H1 (cell line): Measurements from ENCODE around the gene ARID5B. TPM values are rescaled to one million over a fixed set of nuclear protein-coding genes. Genes with fewer than 3 reads are reported as not detected.

ENCODE experiments used
- CTCF ChIA-PET: fragments of 300-600 bp; sonication (Branson Sonifier 250); formaldehyde crosslinking; loops from one replicate; lab custom pipeline; 2021; ENCODE audit not compliant: partially characterized antibody; lab: Charles Lee
- POLR2A ChIA-PET: fragments of 300-600 bp; sonication (Branson Sonifier 250); formaldehyde crosslinking; loops from one replicate; lab custom pipeline; 2021; ENCODE audit warnings: inconsistent platforms; ENCODE audit not compliant: partially characterized antibody; lab: Charles Lee
- DNase-seq, 2 experiments: peaks; one replicate each; pipeline versions ENCODE4 v3.0.0 to v3.0.0-alpha.2; 2010 to 2022; ENCODE audit warnings: low spot score in 2 of 2, low read depth in 1 of 2, mixed read lengths in 1 of 2
- FAIRE-seq: peaks from 2 replicates; lab custom pipeline; 2011; peaks lifted over from hg19 to GRCh38; lab: Jason Lieb, UNC
- H2AFZ ChIP-seq: 2 replicates; pipeline ENCODE4 v1.8.1; 2012; ENCODE audit warnings: low read length, inconsistent platforms
- H2AK5ac ChIP-seq: 2 replicates; pipeline ENCODE4 v1.6.1; 2013; ENCODE audit warnings: low read depth, low read length
- H2BK120ac ChIP-seq: replicated peaks from 2 replicates; pipeline ENCODE3; 2013; ENCODE audit warnings: low read depth, low read length, inconsistent platforms
- H2BK12ac ChIP-seq: 2 replicates; pipeline ENCODE4 v1.6.1; 2013; ENCODE audit warnings: low read depth, low read length
- H2BK15ac ChIP-seq: 2 replicates; pipeline ENCODE4 v1.6.1; 2013; ENCODE audit warnings: low read length
- H2BK20ac ChIP-seq: 2 replicates; pipeline ENCODE4 v1.6.1; 2013; ENCODE audit warnings: low read length
- H2BK5ac ChIP-seq: 2 replicates; pipeline ENCODE4 v1.6.1; 2013; ENCODE audit warnings: low read depth, low read length
- H3K14ac ChIP-seq: 2 replicates; pipeline ENCODE4 v1.6.1; 2013; ENCODE audit warnings: inconsistent platforms; ENCODE audit not compliant: insufficient read length
- H3K18ac ChIP-seq: 2 replicates; pipeline ENCODE4 v1.6.1; 2013; ENCODE audit warnings: low read length; ENCODE audit errors: extremely low read depth
- H3K23ac ChIP-seq: 2 replicates; pipeline ENCODE4 v1.6.1; 2013; ENCODE audit warnings: inconsistent platforms; ENCODE audit not compliant: insufficient read length
- H3K23me2 ChIP-seq: 2 replicates; pipeline ENCODE4 v1.6.1; 2013; ENCODE audit warnings: low read depth, low read length
- H3K27ac ChIP-seq: 2 replicates; pipeline ENCODE4 v1.6.1; 2011; ENCODE audit warnings: low read depth, low read length, inconsistent platforms
- H3K27me3 ChIP-seq, 4 experiments: replicated peaks in 1 of 4; 1 replicate in 1 of 4; 2 replicates in 3 of 4; pipeline versions ENCODE4 v1.6.1 to v1.8.1; 2011 to 2013; ENCODE audit warnings: low read length in 3 of 4, mild to moderate bottlenecking in 3 of 4, inconsistent platforms in 2 of 4, mixed read lengths in 2 of 4, moderate library complexity in 1 of 4; ENCODE audit not compliant: control insufficient read depth in 3 of 4, insufficient read depth in 3 of 4; ENCODE audit errors: extremely low read depth in 1 of 4
- H3K36me3 ChIP-seq, 4 experiments: 2 replicates each; pipeline versions ENCODE4 v1.6.1 to v1.8.1; 2011 to 2013; ENCODE audit warnings: mild to moderate bottlenecking in 4 of 4, low read length in 3 of 4, moderate library complexity in 2 of 4, control low read depth in 1 of 4, inconsistent platforms in 1 of 4; ENCODE audit not compliant: insufficient read depth in 4 of 4, control insufficient read depth in 2 of 4
- H3K4ac ChIP-seq: replicated peaks from 2 replicates; pipeline ENCODE3; 2013; ENCODE audit warnings: low read length, low read depth, mixed read lengths, inconsistent platforms; ENCODE audit not compliant: insufficient read length
- H3K4me1 ChIP-seq, 4 experiments: replicated peaks in 1 of 4; 1 replicate in 1 of 4; 2 replicates in 3 of 4; pipeline versions ENCODE4 v1.6.1 to v1.8.1; 2011 to 2013; ENCODE audit warnings: low read length in 3 of 4, inconsistent platforms in 2 of 4, mixed read lengths in 1 of 4; ENCODE audit not compliant: insufficient read depth in 4 of 4, control insufficient read depth in 3 of 4
- H3K4me2 ChIP-seq, 2 experiments: 2 replicates each; pipeline versions ENCODE4 v1.6.1 to v1.8.1; 2011 to 2013; ENCODE audit warnings: low read depth in 2 of 2, low read length in 2 of 2, control low read depth in 1 of 2, inconsistent platforms in 1 of 2, mild to moderate bottlenecking in 1 of 2; ENCODE audit not compliant: insufficient read depth in 1 of 2
- H3K4me3 ChIP-seq, 4 experiments: fragments of 200-600, 300-600 bp in 1 of 4; sonication (generic), shearing (Covaris generic), sonication (Bioruptor Twin) in 1 of 4; 2 replicates each; pipeline versions ENCODE4 v1.5.1 to v1.8.1; 2011 to 2016; ENCODE audit warnings: low read length in 4 of 4, low read depth in 3 of 4, control low read depth in 2 of 4, inconsistent platforms in 2 of 4, mild to moderate bottlenecking in 2 of 4, mixed read lengths in 1 of 4, moderate library complexity in 1 of 4; ENCODE audit not compliant: insufficient read depth in 2 of 4; ENCODE audit errors: extremely low read depth in 1 of 4
- H3K56ac ChIP-seq: replicated peaks from 2 replicates; pipeline ENCODE3; 2013; ENCODE audit warnings: low read depth, mild to moderate bottlenecking, mixed read lengths, low read length, inconsistent platforms; ENCODE audit not compliant: insufficient read length
- H3K79me1 ChIP-seq: 2 replicates; pipeline ENCODE4 v1.6.1; 2013; ENCODE audit warnings: low read depth, low read length, control low read depth
- H3K79me2 ChIP-seq, 2 experiments: 2 replicates each; pipeline versions ENCODE4 v1.6.1 to v1.8.1; 2012 to 2013; ENCODE audit warnings: low read length in 2 of 2, mild to moderate bottlenecking in 2 of 2, inconsistent platforms in 1 of 2; ENCODE audit not compliant: insufficient read depth in 2 of 2, control insufficient read depth in 1 of 2
- H3K9ac ChIP-seq, 4 experiments: replicated peaks in 1 of 4; 1 replicate in 1 of 4; 2 replicates in 3 of 4; pipeline versions ENCODE4 v1.6.1 to v1.8.1; 2011 to 2013; ENCODE audit warnings: low read depth in 3 of 4, low read length in 3 of 4, control low read depth in 2 of 4, mild to moderate bottlenecking in 2 of 4, moderate library complexity in 2 of 4, inconsistent platforms in 1 of 4; ENCODE audit errors: extremely low read depth in 1 of 4
- H3K9me3 ChIP-seq, 2 experiments: 2 replicates each; pipeline versions ENCODE4 v1.6.1 to v1.8.1; 2012 to 2013; ENCODE audit warnings: mild to moderate bottlenecking in 2 of 2, moderate library complexity in 2 of 2, control low read depth in 1 of 2, inconsistent platforms in 1 of 2, low read depth in 1 of 2, low read length in 1 of 2, mixed read lengths in 1 of 2; ENCODE audit not compliant: insufficient read depth in 2 of 2
- H4K20me1 ChIP-seq, 2 experiments: replicated peaks in 1 of 2; 2 replicates each; pipeline versions ENCODE3 to v1.8.1; 2011 to 2013; ENCODE audit warnings: inconsistent platforms in 2 of 2, low read length in 2 of 2, mild to moderate bottlenecking in 1 of 2; ENCODE audit not compliant: insufficient read depth in 2 of 2, control insufficient read depth in 1 of 2
- H4K5ac ChIP-seq: 2 replicates; pipeline ENCODE4 v1.6.1; 2013; ENCODE audit warnings: low read length, low read depth, mixed read lengths, inconsistent platforms; ENCODE audit not compliant: insufficient read length
- H4K8ac ChIP-seq: 2 replicates; pipeline ENCODE4 v1.8.0; 2013; ENCODE audit warnings: mild to moderate bottlenecking, moderate library complexity, low read length, inconsistent platforms; ENCODE audit not compliant: insufficient read depth; ENCODE audit errors: extremely low read depth
- H4K91ac ChIP-seq: replicated peaks from 2 replicates; pipeline ENCODE3; 2013; ENCODE audit warnings: low read length, mixed read lengths, inconsistent platforms; ENCODE audit not compliant: insufficient read length
- CEBPB ChIP-seq: IDR thresholded peaks from 2 replicates; pipeline ENCODE4 v1.6.1; 2012; ENCODE audit warnings: low read depth, low read length
- CREB1 ChIP-seq: IDR thresholded peaks from 2 replicates; pipeline ENCODE4 v1.6.1; 2012; ENCODE audit warnings: inconsistent platforms
- GABPA ChIP-seq: IDR thresholded peaks from 2 replicates; pipeline ENCODE4 v1.6.1; 2011; ENCODE audit warnings: mild to moderate bottlenecking, low read length, moderate library complexity, borderline replicate concordance; ENCODE audit not compliant: insufficient read depth
- JUND ChIP-seq: IDR thresholded peaks from 2 replicates; pipeline ENCODE4 v1.6.1; 2011; ENCODE audit warnings: mild to moderate bottlenecking, improper control_type of control experiment, low read length
- NANOG ChIP-seq: IDR thresholded peaks from 2 replicates; pipeline ENCODE4 v1.6.1; 2011; ENCODE audit warnings: low read length, low read depth, mild to moderate bottlenecking, inconsistent platforms; ENCODE audit not compliant: insufficient read depth, poor library complexity, severe bottlenecking
- TAF7 ChIP-seq: optimal IDR thresholded peaks from 2 replicates; pipeline ENCODE3; 2011; ENCODE audit warnings: low read depth, mild to moderate bottlenecking, inconsistent platforms, low read length, moderate library complexity, borderline replicate concordance
- WGBS, 2 experiments: shearing (Covaris generic) in 1 of 2; methylation state at CpG; one replicate each; pipeline versions ENCODE4 v1.1.6 to v1.1.7; 2013 to 2015; ENCODE audit warnings: low lambda C conversion rate in 2 of 2, mixed read lengths in 2 of 2, inconsistent platforms in 1 of 2, low coverage in 1 of 2, missing lambda C conversion rate in 1 of 2; ENCODE audit not compliant: insufficient replicate concordance in 2 of 2, insufficient coverage in 1 of 2, insufficient read length in 1 of 2; ENCODE audit errors: extremely low coverage in 1 of 2, missing lambda C conversion rate in 1 of 2; 5-methylcytosine and 5-hydroxymethylcytosine counted together
- polyA plus RNA-seq, 7 experiments: library from polyadenylated mRNA; depleted of rRNA in 3 of 7; stranded (reverse) in 5 of 7; unstranded in 2 of 7; fragments of >200 nt in 5 of 7; fragments of 200-250 nt in 2 of 7; gene quantifications; 1 replicate in 5 of 7; 2 replicates in 1 of 7; 4 replicates in 1 of 7; pipeline versions ENCODE4 v1.2.1 to v1.2.3, GENCODE V29; 2011 to 2013; ENCODE audit warnings: missing spikeins in 2 of 7, mixed read lengths in 2 of 7
- total RNA-seq: library from RNA; stranded (reverse); fragmentation: NEBNext Ultra II Directional; extraction: Animal tissue kit (Norgen Biotek cat#: 25700); gene quantifications from 2 replicates; pipeline ENCODE4 v1.2.1, GENCODE V29; 2021
- TF ChIP-seq, protein P1 (sequence below): IDR thresholded peaks from 2 replicates; pipeline ENCODE4 v1.6.1; 2011; ENCODE audit warnings: low read depth, mild to moderate bottlenecking, low read length; ENCODE audit not compliant: insufficient read depth

Gene ARID5B
- total and polyA plus RNA-seq, 2 of the 8 experiments (the other 6 are each of a cell fraction or from before 2014, with no cell fraction given): 0.21 to 1.1 TPM

DNA sequence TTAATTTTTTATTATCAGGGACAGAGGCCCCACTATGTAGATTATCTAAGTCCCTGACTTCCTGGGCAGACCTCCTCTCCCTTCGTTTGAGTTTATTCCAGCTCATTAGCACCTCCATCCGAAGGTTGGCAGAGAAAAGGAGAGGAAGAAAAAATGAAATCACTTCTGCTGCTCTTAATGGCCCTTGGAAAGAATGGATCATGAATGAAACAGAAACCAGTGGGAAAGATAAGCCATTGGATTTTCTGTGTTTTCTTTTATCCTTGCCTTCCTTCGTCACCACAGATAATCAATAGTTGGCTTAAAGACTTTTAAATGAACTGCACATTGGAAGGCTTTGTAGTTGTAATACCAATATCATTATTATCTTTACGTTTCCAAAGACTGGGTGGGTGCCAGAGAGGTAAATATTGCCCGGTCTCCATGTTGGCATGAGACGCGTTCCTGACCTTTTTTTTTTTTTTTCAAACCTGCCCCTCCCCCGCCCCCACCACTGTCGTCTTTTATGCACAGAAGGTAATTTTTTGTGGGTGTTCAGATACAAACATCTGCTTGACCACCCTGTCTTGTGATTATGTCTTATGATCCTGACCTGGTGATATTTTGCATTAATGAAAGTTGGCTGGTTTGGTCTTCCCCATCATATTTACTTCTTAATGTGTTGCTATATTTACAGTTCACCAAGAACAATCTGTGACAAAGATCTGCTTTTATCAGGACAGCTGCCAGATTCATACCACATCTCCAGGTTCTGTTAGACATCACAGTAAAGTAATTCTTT is 116.8 kb downstream of the ARID5B start:
- no peaks in the 10 kb centered on the region for H3K79me2 ChIP-seq
- no peak overlapping the region for H3K14ac ChIP-seq
- WGBS, 2 experiments: 80% methylated on average over 7 of the region's 9 CpGs; no CpG with 5 or more reads in 1 of the 2 experiments
- H4K5ac ChIP-seq: no peak overlapping the region
- H3K18ac ChIP-seq: no peak overlapping the region
- no peaks in the 10 kb centered on the region for H3K23me2 ChIP-seq
- no peak overlapping the region for H2AK5ac ChIP-seq
- H2BK120ac ChIP-seq: no peak overlapping the region
- no peak overlapping the region for H3K27ac ChIP-seq
- H2BK12ac ChIP-seq: no peak overlapping the region
- no peak overlapping the region for H3K23ac ChIP-seq
- ChIA-PET CTCF (interaction anchor here (0.9 kb wide), 1 partner anchor 227 kb away, joined by 3 read pairs; no protein-coding TSS in a partner anchor), POLR2A (no interaction called here)
- no peak overlapping the region for H3K4ac ChIP-seq
- H2BK5ac ChIP-seq: no peak overlapping the region
- H3K4me2 ChIP-seq: no peak overlapping the region
- no peak overlapping the region for H3K56ac ChIP-seq
- no peaks in the 10 kb centered on the region for H3K79me1 ChIP-seq
- H3K9ac ChIP-seq: no peak overlapping the region
- H3K36me3 ChIP-seq: no peaks in the 10 kb centered on the region
- H3K27me3 ChIP-seq: no peaks in the 10 kb centered on the region
- TF ChIP-seq NANOG (no peak), CREB1 (no peak), TAF7 (no peak), GABPA (no peak), JUND (no peak), CEBPB (no peak)
- TF ChIP-seq, protein P1, sequence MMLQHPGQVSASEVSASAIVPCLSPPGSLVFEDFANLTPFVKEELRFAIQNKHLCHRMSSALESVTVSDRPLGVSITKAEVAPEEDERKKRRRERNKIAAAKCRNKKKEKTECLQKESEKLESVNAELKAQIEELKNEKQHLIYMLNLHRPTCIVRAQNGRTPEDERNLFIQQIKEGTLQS: no peak
- no peaks in the 10 kb centered on the region for H4K20me1 ChIP-seq
- H2BK20ac ChIP-seq: no peak overlapping the region
- peaks cover 0 to 6% (median 4%) of the 10 kb centered on the region in 4 experiments; a peak in 4 of 7 replicates for H3K4me1 ChIP-seq
- no peak overlapping the region for H4K91ac ChIP-seq
- H3K9me3 ChIP-seq: no peaks in the 10 kb centered on the region
- DNase-seq (no peak), FAIRE-seq (no peak)
- no peak overlapping the region for H3K4me3 ChIP-seq
- H2AFZ ChIP-seq: no peak overlapping the region
- H4K8ac ChIP-seq: no peak overlapping the region
- no peak overlapping the region for H2BK15ac ChIP-seq
